ENCODE results near the gene LRRC49.

Gene LRRC49

GRCh38 chr15:71057143-71057542, 164.5 kb downstream of the LRRC49 start:
- TF ChIP-seq CTCF (IDR thresholded peaks at IDR 0.05; ENCODE audit: poor library complexity, severe bottlenecking): no peak
- peak overlapping the region; percentile 99 for H3K27ac ChIP-seq (ENCODE audit: poor library complexity, severe bottlenecking)
- H3K4me1 ChIP-seq (ENCODE audit: insufficient read depth, poor library complexity, severe bottlenecking): peaks cover 38% of the 10 kb centered on the region
- H3K4me3 ChIP-seq (ENCODE audit: severe bottlenecking): no peak overlapping the region
- no peak for ATAC-seq (ENCODE audit: low read depth)
- H3K9me3 ChIP-seq (ENCODE audit: severe bottlenecking): no peaks in the 10 kb centered on the region
- DNase-seq (ENCODE audit: low spot score): no peak
- no peaks in the 10 kb centered on the region for H3K27me3 ChIP-seq (ENCODE audit: insufficient read depth, poor library complexity, severe bottlenecking)
- no peaks in the 10 kb centered on the region for H3K36me3 ChIP-seq (ENCODE audit: low read depth)

GRCh38 chr15:71057581-71057980, 165.0 kb downstream of the LRRC49 start:
- Histone ChIP-seq H3K27ac (ENCODE audit: poor library complexity, severe bottlenecking) (no peak overlapping the region), H3K4me3 (ENCODE audit: severe bottlenecking) (no peak overlapping the region), H3K36me3 (ENCODE audit: low read depth) (no peaks in the 10 kb centered on the region), H3K9me3 (ENCODE audit: severe bottlenecking) (no peaks in the 10 kb centered on the region), H3K27me3 (ENCODE audit: insufficient read depth, poor library complexity, severe bottlenecking) (no peaks in the 10 kb centered on the region), H3K4me1 (ENCODE audit: insufficient read depth, poor library complexity, severe bottlenecking) (peaks cover 35% of the 10 kb centered on the region)
- DNase-seq (ENCODE audit: low spot score): no peak
- TF ChIP-seq CTCF (IDR thresholded peaks at IDR 0.05; ENCODE audit: poor library complexity, severe bottlenecking): no peak
- no peak for ATAC-seq (ENCODE audit: low read depth)

- H3K36me3 ChIP-seq (ENCODE audit: low read depth): no peaks in the 10 kb centered on the region
- peak overlapping the region; percentile 0 for H3K27ac ChIP-seq (ENCODE audit: poor library complexity, severe bottlenecking)
- ATAC-seq (ENCODE audit: low read depth): no peak
- peaks cover 10% of the 10 kb centered on the region for H3K4me1 ChIP-seq (ENCODE audit: insufficient read depth, poor library complexity, severe bottlenecking)
- DNase-seq (ENCODE audit: low spot score): no peak
- H3K9me3 ChIP-seq (ENCODE audit: severe bottlenecking): no peaks in the 10 kb centered on the region
- TF ChIP-seq CTCF (IDR thresholded peaks at IDR 0.05; ENCODE audit: poor library complexity, severe bottlenecking): no peak
- H3K4me3 ChIP-seq (ENCODE audit: severe bottlenecking): no peak overlapping the region
- no peaks in the 10 kb centered on the region for H3K27me3 ChIP-seq (ENCODE audit: insufficient read depth, poor library complexity, severe bottlenecking)
Measured at GRCh38 chr15:71060983-71061382, 168.4 kb downstream of the LRRC49 start.

- ATAC-seq (ENCODE audit: low read depth) (peak; percentile 79), DNase-seq (ENCODE audit: low spot score) (no peak)
- TF ChIP-seq CTCF (IDR thresholded peaks at IDR 0.05; ENCODE audit: poor library complexity, severe bottlenecking): no peak
- Histone ChIP-seq H3K27ac (ENCODE audit: poor library complexity, severe bottlenecking) (peak overlapping the region; percentile 24), H3K36me3 (ENCODE audit: low read depth) (no peaks in the 10 kb centered on the region; the same call in 1 of the 2 replicates), H3K4me1 (ENCODE audit: insufficient read depth, poor library complexity, severe bottlenecking) (peaks cover 20% of the 10 kb centered on the region), H3K27me3 (ENCODE audit: insufficient read depth, poor library complexity, severe bottlenecking) (no peaks in the 10 kb centered on the region), H3K9me3 (ENCODE audit: severe bottlenecking) (no peaks in the 10 kb centered on the region), H3K4me3 (ENCODE audit: severe bottlenecking) (no peak overlapping the region)
Measured at GRCh38 chr15:71066983-71067382, 174.4 kb downstream of the LRRC49 start.

- peaks cover 5% of the 10 kb centered on the region for H3K9me3 ChIP-seq (ENCODE audit: severe bottlenecking)
- H3K27ac ChIP-seq (ENCODE audit: poor library complexity, severe bottlenecking): peak overlapping the region; percentile 63
- no peak overlapping the region for H3K4me3 ChIP-seq (ENCODE audit: severe bottlenecking)
- DNase-seq (ENCODE audit: low spot score) (no peak), ATAC-seq (ENCODE audit: low read depth) (no peak)
- H3K27me3 ChIP-seq (ENCODE audit: insufficient read depth, poor library complexity, severe bottlenecking): no peaks in the 10 kb centered on the region
- H3K4me1 ChIP-seq (ENCODE audit: insufficient read depth, poor library complexity, severe bottlenecking): peaks cover 20% of the 10 kb centered on the region
- H3K36me3 ChIP-seq (ENCODE audit: low read depth): no peaks in the 10 kb centered on the region; the same call in 1 of the 2 replicates
- peak; percentile 76 for TF ChIP-seq CTCF (IDR thresholded peaks at IDR 0.05; ENCODE audit: poor library complexity, severe bottlenecking)
Measured at GRCh38 chr15:71069693-71070092, 177.1 kb downstream of the LRRC49 start.

Data from RWPE2 (cell line).